NCI-H2196 treated with DMSO at 0.1 percent for 48 hours (cell line): Measurements from ENCODE around the gene TCEA2.

Source experiments
- DNase-seq: peaks from one replicate; lab custom pipeline; 2025; ENCODE audit not compliant: unreplicated experiment; lab: John Stamatoyannopoulos, UW

The TCEA2 gene

DNA sequence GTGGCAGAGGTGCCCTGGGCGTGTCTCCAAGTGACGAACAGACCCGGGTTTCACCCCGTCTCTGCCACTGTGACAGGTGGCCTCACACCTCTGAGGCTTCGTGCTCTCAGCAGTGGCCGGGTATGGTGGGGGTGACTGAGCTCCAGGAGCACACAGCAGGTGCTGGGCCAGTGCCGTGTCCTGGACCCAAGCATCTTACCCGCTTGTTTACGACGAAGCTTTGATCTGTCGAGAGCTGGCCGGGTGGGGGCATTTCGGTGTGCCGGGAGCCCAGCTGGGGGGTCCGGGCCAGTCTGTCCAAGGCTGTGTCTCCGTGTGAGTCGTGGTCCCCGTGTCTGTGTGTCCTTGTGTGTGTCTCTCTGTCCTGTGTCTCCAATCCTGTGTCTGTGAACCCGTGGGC, 28.3 kb downstream of the TCEA2 start:
- DNase-seq: no peak

DNA sequence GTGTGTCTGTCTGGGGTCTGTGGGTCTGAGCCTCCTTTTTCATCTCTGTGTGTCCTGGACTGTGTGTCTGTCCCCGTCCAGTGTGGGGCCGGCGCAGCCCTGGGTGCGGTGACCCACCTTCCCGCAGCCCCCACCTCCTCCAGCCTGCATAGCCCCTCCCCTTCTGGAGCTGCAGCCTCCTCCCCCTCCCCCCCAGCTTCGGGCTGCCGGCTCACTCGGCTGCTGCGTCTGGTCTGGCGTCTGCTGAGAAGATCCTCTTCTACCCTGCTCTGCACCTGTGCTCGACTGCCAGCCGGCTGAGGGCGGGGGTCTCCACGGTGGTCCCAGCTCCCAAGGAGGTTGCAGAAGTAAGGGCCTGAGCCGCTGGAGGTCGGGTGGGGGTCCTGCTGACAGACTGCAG, 28.8 kb downstream of the TCEA2 start:
- DNase-seq: no peak

DNA sequence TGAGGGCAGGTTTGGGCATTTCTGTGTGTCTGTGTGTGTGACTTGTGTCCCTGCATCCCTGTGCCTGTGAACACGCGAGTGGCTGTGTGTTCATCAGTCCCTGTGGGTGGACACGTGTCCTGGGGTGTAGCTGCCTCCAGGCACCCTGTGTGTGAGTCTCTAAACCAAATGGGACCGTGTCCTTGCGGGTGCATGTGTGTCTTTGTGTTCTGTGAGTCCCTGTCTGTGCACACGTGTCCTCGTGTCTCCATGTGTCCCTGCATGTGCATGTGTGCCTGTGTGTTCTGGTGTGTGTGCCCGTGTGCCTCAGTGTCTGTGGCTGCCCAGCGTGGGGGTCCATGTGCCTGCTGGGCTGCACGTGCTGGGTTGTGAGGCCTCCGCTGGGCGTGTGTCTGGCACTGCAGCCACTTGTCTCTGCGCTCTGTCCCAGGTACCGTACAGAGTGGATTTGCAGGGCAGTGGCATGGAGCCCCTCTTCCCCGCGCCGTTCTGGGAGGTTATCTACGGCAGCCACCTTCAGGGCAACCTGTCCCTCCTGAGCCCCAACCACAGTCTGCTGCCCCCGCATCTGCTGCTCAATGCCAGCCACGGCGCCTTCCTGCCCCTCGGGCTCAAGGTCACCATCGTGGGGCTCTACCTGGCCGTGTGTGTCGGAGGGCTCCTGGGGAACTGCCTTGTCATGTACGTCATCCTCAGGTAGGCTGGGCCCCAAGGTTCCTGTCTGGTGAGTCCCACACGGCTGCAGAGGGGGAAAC, 29.4 kb downstream of the TCEA2 start:
- no peak for DNase-seq

DNA sequence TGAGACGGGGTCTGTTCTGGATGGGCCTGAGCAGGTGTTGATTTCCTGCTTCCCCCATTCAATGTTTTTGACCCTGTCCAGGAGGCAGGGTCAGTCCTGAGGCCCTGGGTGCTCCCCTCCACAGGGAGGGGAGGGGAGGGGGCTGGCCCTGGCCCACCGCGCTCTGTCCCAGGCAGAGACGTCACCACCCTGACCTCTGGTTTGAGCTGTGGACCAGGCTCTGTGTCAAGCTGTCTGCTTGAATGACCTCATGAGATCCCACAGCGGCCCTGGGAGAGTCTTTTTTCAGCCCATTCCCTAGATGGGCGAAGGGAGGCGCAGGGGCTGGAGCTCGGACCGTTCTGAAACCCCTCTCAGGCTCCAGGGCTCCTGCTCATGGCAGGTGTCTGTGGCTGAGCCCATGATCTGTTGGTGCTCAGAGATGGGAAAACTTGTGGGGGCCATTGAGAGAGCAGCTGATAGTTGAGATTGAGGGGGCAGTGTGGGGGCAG, 30.1 kb downstream of the TCEA2 start:
- no peak for DNase-seq

DNA sequence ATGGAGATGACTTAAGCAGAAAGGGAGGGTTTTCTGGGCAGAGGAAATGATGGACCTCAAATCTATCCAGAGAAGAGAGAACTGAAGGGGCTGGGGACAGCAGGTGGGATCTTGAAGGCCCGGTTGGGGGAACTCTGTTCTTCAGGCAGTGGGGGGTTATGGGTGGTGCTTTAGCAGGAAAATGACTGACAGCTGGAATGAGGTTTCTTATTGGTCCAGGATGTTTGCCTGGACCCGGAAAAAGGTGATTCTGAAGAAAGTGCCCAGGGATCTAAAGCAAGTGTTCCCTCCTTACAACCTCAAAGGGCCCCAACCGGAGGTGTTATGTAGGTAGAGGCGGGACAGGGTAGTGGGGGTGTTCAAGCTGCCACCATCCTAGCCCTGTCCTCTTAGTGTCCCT, 32.5 kb downstream of the TCEA2 start:
- no peak for DNase-seq

DNA sequence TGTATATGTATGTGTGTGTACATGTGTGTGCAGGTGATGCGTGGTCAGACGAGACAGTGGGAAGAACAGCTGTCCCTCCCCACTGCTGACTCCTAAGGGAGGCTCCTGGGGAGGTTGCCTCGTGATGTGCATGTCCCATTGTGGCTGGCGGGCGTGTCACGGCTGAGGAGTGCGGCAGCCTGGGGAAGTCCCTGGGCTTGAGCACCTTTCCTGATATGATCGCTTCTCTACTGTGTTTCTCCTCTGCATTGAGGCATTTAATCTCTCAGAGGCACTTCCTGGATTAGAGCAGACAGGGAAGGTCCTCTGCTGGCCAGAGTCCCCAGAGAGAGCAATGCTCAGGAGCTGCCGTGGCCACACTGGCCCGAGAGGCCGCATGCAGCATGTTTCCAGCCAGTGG, 32.9 kb downstream of the TCEA2 start:
- DNase-seq: no peak

DNA sequence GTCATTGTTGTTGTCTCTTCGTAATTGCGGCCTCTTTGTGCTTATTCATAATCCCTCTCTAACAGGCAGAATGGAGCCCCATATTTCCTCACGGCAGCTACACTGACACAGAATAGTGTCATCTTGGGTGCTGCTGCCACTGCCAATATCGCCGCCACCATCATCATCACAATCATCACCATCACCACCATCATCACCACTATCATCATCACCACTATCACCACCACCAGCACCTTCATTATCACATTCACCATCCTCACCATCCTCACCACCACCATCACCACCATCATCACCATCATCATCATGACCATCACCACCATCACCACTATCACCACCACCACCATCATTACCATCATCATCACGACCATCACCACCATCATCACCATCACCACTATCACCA, 33.5 kb downstream of the TCEA2 start:
- no peak for DNase-seq

DNA sequence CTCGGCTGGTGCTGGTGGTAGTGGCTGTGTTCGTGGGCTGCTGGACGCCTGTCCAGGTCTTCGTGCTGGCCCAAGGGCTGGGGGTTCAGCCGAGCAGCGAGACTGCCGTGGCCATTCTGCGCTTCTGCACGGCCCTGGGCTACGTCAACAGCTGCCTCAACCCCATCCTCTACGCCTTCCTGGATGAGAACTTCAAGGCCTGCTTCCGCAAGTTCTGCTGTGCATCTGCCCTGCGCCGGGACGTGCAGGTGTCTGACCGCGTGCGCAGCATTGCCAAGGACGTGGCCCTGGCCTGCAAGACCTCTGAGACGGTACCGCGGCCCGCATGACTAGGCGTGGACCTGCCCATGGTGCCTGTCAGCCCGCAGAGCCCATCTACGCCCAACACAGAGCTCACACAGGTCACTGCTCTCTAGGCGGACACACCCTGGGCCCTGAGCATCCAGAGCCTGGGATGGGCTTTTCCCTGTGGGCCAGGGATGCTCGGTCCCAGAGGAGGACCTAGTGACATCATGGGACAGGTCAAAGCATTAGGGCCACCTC, 35.5 kb downstream of the TCEA2 start:
- DNase-seq: no peak

DNA sequence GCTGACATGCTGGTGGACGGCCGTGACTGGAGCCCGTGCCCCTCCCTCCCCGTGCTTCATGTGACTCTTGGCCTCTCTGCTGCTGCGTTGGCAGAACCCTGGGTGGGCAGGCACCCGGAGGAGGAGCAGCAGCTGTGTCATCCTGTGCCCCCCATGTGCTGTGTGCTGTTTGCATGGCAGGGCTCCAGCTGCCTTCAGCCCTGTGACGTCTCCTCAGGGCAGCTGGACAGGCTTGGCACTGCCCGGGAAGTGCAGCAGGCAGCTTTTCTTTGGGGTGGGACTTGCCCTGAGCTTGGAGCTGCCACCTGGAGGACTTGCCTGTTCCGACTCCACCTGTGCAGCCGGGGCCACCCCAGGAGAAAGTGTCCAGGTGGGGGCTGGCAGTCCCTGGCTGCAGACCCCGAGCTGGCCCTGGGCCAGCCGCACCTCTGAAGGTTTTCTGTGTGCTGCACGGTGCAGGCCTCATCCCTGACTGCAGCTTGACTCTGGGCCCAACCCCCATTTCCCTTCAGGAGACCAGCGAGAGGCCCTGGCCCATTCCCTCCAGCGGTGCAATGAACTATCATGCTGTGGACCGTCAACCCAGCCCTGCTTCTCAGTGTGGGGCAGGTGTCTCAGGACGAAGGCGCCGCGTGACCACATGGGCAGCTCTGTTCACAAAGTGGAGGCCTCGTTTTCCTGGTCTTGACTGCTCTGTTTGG, 36.2 kb downstream of the TCEA2 start:
- DNase-seq: peak; percentile 62

DNA sequence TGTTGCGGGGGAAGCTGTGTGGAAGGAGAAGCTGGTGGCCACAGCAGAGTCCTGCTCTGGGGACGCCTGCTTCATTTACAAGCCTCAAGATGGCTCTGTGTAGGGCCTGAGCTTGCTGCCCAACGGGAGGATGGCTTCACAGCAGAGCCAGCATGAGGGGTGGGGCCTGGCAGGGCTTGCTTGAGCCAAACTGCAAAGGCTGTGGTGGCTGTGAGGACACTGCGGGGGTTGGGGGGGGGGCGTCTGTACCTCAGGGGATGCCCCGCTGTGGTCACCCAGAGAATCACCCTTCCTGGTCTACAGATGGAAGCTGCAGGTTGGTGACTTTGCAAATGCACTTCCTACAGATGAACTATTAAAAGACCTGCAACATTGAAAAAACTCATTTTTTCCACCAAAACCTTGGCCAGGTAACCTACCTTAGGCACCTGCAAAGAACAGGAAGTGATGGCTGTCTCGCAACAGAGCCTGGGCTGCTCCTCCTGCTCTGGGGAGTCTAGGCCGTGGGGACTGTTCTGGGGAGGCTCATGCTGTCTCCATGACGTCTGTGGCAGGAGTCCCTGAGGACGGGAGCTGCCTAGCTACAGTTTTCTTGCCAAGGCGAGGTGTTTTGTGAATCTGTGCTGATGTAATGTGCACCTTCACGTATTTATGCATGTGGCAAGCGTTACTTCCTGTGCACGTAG, 37.0 kb downstream of the TCEA2 start:
- DNase-seq: peak; percentile 33

DNA sequence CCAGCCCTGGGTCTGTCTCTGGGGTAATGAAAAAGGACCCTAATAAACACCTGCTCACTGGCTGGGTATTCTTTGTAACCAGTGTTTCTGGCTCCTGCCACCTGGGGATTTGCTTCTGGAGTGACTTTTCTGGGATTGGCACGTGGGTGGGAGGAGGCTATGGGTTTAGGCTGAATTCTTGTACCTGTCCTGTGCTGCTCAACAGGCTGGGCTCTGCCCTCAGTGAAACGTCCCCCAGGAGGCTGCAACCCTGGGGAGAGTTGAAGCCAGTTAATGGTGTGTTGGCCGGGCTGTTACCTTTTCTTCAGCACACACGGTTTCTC, 37.5 kb downstream of the TCEA2 start:
- DNase-seq: no peak

DNA sequence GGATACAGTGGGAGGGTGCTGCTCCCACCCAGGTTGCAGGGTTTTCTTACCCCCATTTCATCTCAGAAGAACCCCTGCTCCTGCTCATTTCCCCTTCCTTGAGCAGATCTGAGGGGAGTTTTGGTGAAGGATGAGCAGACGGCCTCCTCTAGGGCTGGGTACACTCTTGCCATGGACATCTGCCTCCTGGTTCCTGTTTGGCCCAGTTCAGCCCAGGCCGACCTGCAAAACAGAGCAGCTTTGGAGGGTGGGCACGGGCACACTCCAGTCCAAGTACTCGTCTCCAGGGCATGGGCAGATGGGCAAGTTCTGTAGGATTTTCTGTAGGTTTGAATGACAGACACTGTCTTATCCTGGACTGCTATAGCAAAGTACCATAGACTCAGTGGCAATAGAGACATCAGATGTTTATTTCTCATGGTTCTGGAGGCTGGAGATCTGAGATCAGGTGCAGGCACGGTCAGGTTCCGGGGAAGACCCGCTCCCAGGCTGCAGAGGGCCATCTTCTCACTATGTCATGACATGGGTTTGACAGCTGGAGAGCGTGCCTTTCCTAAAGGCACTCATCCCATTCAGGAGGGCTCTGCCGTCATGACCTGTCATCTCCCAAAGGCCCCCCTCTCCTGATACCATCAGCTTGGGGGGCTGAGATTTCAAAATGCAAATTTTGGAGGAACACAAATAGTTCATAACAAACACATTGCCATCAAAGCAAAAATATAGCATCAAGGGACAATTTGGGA, 38.1 kb downstream of the TCEA2 start:
- no peak for DNase-seq

DNA sequence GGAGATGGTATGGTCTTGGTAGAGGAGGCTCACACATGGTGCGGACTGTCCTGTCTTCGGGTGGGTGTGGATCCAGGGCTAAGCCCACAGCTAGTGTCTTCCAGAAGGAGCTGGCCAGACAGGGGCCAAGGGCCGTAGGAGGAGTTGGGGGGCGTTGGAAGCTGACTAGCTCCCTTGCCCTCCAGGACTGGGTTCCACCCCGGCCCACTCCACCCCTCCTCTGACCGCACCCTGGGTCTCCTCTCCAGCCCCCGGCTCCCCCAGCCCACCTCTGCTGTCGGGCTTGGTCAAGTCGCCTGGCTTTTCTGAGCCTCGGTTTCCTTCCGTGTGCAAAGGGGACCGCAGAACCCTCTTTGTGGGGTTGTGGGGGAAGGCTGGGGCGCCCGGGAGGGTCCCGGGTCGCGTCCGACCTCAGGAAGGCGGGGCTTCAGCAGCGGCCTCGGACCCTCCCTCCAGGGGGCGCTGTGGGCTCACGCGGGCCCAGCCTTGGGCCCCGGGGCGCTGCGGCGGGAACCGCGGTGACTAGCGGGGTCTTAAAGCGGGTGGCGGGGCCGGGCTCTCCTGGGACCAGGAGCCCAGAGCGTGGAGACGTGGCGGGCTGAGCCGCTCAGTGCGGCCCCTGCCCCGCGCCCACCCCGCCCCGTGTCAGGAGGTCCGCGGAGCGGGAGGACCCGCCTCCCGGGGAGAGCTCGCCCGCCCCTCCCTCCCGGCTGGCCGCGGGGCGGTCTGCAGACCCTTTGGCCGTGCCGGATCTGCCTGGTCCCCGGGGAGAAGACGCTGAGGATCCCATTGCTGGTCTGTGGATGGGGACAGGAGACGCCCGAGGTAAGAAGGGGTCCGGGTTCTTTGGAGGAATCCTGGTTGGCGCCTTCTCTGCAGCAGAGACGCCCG, 39.0 kb downstream of the TCEA2 start:
- DNase-seq: no peak

DNA sequence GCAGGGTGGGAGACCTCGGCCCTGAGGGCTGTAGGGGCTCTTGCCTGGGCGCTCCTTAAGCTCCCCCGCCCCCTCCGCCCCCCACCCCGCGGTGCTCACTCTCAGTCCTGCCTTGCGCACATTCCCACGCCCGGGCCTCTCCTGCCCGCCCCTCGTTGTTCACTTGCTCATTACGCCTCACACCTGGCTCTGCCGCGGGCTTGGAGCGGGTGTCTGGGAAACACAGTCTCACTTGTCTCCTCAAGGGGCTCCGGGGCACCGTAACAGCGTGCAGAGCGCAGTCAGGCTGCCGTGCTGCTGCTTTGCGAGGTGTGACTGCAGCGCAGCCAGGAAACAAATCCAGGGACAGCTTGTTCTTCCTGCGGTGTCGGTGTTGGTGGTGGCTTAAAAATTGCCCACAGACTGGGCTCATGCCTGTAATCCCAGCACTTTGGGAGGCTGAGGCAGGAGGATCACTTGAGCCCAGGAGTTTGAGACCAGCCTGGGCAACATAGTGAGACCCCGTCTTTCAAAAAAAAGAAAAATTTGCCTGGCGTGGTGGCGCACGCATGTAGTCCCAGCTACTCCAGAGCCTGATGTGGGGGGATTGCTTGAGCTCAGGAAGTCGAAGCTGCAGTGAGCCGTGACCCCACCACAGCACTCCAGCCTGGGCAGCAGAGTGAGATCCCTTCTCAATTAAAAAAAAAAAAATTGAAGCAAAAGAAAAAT, 39.8 kb downstream of the TCEA2 start:
- DNase-seq: no peak

DNA sequence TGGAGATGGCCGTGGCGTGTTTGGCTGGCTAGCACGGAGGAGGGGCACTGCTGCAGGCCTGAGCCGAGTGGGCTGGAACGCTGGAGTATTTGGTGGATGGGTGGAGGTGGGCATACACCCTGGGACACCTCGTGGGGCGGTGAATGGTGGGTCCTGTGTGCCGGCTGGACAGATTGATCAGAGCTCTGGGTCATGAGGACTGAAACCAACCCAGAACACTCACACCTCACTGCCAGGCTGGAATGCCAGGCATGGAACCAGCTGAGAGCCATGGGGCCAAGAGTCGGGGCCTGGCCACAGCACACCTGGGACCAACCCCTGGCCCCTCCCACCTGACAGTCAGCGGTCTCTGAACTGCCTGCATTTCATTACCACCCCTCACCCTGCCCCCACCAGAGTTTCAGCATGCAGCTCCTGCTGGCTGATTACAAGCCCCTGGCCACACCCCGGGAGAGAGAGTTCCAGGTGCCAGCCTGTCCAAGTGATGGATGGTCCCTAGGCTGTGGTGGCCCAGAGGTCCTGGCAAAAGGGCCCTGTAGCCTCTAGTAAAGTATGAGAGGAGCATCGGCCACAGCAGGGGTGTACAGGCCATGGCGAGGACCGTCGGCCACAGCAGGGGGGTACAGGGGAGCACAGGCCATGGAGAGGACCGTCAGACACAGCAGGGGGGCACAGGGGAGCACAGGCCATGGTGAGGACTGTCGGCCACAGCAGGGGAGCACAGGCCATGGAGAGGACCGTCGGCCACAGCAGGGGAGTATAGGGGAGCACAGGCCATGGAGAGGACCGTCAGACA, 41.1 kb downstream of the TCEA2 start:
- no peak for DNase-seq

DNA sequence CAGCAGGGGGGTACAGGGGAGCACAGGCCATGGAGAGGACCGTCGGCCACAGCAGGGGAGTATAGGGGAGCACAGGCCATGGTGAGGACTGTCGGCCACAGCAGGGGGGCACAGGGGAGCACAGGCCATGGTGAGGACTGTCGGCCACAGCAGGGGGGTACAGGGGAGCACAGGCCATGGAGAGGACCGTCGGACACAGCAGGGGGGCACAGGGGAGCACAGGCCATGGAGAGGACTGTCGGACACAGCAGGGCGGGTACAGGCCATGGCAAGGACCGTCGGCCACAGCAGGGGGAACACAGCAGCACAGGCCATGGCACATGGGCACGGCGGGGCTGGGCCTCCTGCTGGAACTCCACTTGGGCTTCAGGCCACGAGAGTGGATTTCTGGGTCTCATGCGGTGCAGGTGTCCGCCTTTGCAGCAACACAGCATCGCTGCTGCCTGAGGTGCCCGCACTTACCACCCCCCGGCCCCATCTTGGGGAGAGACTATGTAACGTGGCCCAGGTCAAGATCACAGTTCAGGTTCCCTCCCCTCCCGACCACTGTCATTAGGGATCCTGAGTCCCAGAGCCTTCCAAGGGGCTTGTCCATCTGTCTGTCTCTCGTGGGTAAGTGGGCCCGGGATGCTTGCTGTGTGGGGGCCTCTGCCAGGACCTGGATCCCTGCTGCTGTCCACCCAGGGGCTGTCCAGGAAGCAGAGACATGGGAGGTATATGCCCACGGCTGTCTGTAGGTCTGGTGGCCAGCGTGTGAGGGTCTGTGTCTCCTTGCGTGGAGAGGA, 41.9 kb downstream of the TCEA2 start:
- no peak for DNase-seq

DNA sequence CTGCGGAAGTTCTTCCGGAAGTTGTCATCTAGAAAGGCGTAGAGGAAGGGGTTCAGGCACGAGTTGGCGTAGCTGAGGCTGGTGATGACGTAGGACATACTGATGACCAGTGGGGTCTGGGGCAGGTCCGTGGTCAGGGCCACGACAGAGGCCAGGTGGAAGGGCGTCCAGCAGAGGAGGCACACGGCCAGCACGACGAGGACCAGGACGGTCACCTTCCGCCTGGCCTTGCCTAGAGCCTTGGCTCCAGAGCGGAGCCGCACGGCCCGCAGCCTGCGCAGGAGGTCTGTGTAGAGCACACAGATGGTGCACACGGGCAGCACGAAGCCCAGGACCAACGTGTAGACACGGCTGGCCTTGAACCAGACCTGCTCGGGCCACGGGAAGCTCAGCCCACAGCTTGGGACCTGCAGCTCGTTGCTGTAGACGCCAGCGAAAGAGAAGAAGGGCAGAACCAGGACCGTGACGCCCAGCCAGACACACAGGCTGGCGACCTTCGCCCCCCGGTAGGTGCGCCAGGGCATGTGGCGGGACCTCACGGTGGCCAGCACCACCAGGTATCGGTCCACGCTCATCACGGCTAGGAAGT, 42.9 kb downstream of the TCEA2 start:
- DNase-seq: no peak
